WTC11 (cell line): ENCODE results near the gene DNAJC17. TPM values are rescaled to one million over a fixed set of nuclear protein-coding genes. Genes with fewer than 3 reads are reported as not detected.
A peak's percentile ranks its signal among the peaks of the same experiment; 100 is the strongest.

Experiments used
- ATAC-seq: fragments of 200-7000 bp; cut with Tn5 transposase; 2 replicates; pipeline ENCODE4 v1.10.0; 2021; ENCODE audit warnings: mild to moderate bottlenecking, moderate library complexity
- CTCF ChIA-PET: fragments of 300-600 bp; sonication (Branson Sonifier 250); formaldehyde crosslinking; loops from one replicate; lab custom pipeline; 2021; ENCODE audit warnings: antibody characterized with exemption; lab: Charles Lee
- POLR2A ChIA-PET: fragments of 350-600 bp; sonication (Branson Sonifier 250); formaldehyde crosslinking; loops from one replicate; lab custom pipeline; 2021; ENCODE audit warnings: antibody characterized with exemption; lab: Charles Lee
- DNase-seq: peaks from one replicate; pipeline ENCODE4 v3.0.0; 2021; ENCODE audit warnings: low spot score
- H3K27ac Mint-ChIP-seq: 2 replicates; pipeline ENCODE4 v1.8.0; 2021; ENCODE audit warnings: mixed read lengths
- H3K27me3 Mint-ChIP-seq: 2 replicates; pipeline ENCODE4 v1.8.0; 2021; ENCODE audit warnings: low read depth, mild to moderate bottlenecking, moderate library complexity, mixed read lengths
- H3K36me3 Mint-ChIP-seq: 2 replicates; pipeline ENCODE4 v1.8.0; 2021; ENCODE audit warnings: mixed read lengths
- H3K4me1 Mint-ChIP-seq: 2 replicates; pipeline ENCODE4 v1.8.0; 2022; ENCODE audit warnings: mixed read lengths
- H3K4me3 Mint-ChIP-seq: 2 replicates; pipeline ENCODE4 v1.8.0; 2021; ENCODE audit warnings: mild to moderate bottlenecking, moderate library complexity, mixed read lengths
- H3K9me3 Mint-ChIP-seq: 2 replicates; pipeline ENCODE4 v1.8.0; 2021; ENCODE audit warnings: mixed read lengths
- AFF4 ChIP-seq: sonication (generic); formaldehyde crosslinking; IDR thresholded peaks from 2 replicates; pipeline ENCODE4 v1.8.1; 2023; ENCODE audit warnings: mild to moderate bottlenecking, missing genetic modification reagents, borderline replicate concordance
- FOXK1 ChIP-seq: sonication (generic); formaldehyde crosslinking; IDR thresholded peaks from 2 replicates; pipeline ENCODE4 v1.8.0; 2022; ENCODE audit warnings: mild to moderate bottlenecking, moderate library complexity, missing genetic modification reagents
- GRHL2 ChIP-seq: fragments of 250-450 bp; sonication (Bioruptor Pico); IDR thresholded peaks from 2 replicates; pipeline ENCODE4 v1.8.0; 2022; ENCODE audit warnings: mild to moderate bottlenecking, moderate library complexity; ENCODE audit not compliant: insufficient replicate concordance, severe bottlenecking
- HMGA2 ChIP-seq: fragments of 250-450 bp; sonication (Bioruptor Pico); IDR thresholded peaks from 2 replicates; pipeline ENCODE4 v1.4.0; 2021; ENCODE audit warnings: mild to moderate bottlenecking, moderate library complexity
- PRRX2 ChIP-seq: fragments of 250-450 bp; sonication (Bioruptor Pico); IDR thresholded peaks from 2 replicates; pipeline ENCODE4 v1.8.0; 2021; ENCODE audit warnings: mild to moderate bottlenecking
- RORB ChIP-seq: fragments of 250-450 bp; sonication (Bioruptor Pico); IDR thresholded peaks from 2 replicates; pipeline ENCODE4 v1.9.0; 2021; ENCODE audit warnings: mild to moderate bottlenecking
- TEAD4 ChIP-seq: sonication (generic); formaldehyde crosslinking; IDR thresholded peaks from 2 replicates; pipeline ENCODE4 v1.8.0; 2022; ENCODE audit warnings: mild to moderate bottlenecking, missing genetic modification reagents
- ZBTB21 ChIP-seq: sonication (generic); formaldehyde crosslinking; IDR thresholded peaks from 2 replicates; pipeline ENCODE4 v1.8.1; 2023; ENCODE audit warnings: mild to moderate bottlenecking, missing genetic modification reagents, borderline replicate concordance
- ZNF263 ChIP-seq: sonication (generic); formaldehyde crosslinking; IDR thresholded peaks from 2 replicates; pipeline ENCODE4 v1.8.1; 2022; ENCODE audit warnings: low read depth, mild to moderate bottlenecking, moderate library complexity, missing genetic modification reagents
- ZNF317 ChIP-seq: sonication (generic); formaldehyde crosslinking; IDR thresholded peaks from 2 replicates; pipeline ENCODE4 v1.8.1; 2023; ENCODE audit warnings: low read depth, mild to moderate bottlenecking, moderate library complexity, missing genetic modification reagents, borderline replicate concordance
- ZNF423 ChIP-seq: fragments of 250-450 bp; sonication (Bioruptor Pico); IDR thresholded peaks from 2 replicates; pipeline ENCODE4 v2.1.2; 2022; ENCODE audit warnings: mild to moderate bottlenecking, moderate library complexity
- total RNA-seq: library from RNA; stranded (reverse); gene quantifications from 3 replicates; pipeline ENCODE4 v1.2.3, GENCODE V29; 2021
- TF ChIP-seq, protein P1 (sequence below): sonication (generic); formaldehyde crosslinking; IDR thresholded peaks from 2 replicates; pipeline ENCODE4 v1.8.0; 2023; ENCODE audit warnings: missing genetic modification reagents, mild to moderate bottlenecking, borderline replicate concordance
- TF ChIP-seq, protein P2 (sequence below): sonication (generic); formaldehyde crosslinking; IDR thresholded peaks from 2 replicates; pipeline ENCODE4 v1.8.0; 2022; ENCODE audit warnings: mild to moderate bottlenecking, missing genetic modification reagents

Gene DNAJC17
- total RNA-seq, 1 experiment from 2014 or later: 49.8 TPM

- ChIA-PET POLR2A (interaction anchor here (0.8 to 2.6 kb wide), 6 partner anchors 12 to 49 kb away, joined by 3 to 15 read pairs (median 10); partner anchors contain the start of genes DNAJC17, RHOV, VPS18 and ZFYVE19), CTCF (interaction anchor here (0.6 to 9.6 kb wide), 8 partner anchors 13 to 98 kb away, joined by 3 to 177 read pairs (median 14); partner anchors contain the start of gene VPS18)
- peaks cover 12% of the 10 kb centered on the region for H3K36me3 Mint-ChIP-seq
- H3K4me1 Mint-ChIP-seq: peaks cover 41% of the 10 kb centered on the region
- H3K27ac Mint-ChIP-seq: peak overlapping the region; percentile 94
- no peaks in the 10 kb centered on the region; the same call in 1 of the 2 replicates for H3K27me3 Mint-ChIP-seq
- peak overlapping the region; percentile 93 for H3K4me3 Mint-ChIP-seq
- ATAC-seq (no peak), DNase-seq (no peak)
- H3K9me3 Mint-ChIP-seq: no peaks in the 10 kb centered on the region
- no peak for TF ChIP-seq HMGA2 (CRISPR knock-in tag)
- TF ChIP-seq ZBTB21 (CRISPR knock-in tag): no peak
- no peak for TF ChIP-seq ZNF423 (CRISPR knock-in tag)
- TF ChIP-seq GRHL2 (CRISPR knock-in tag): no peak
- TF ChIP-seq RORB: no peak
- TF ChIP-seq PRRX2 (CRISPR knock-in tag): no peak
- no peak for TF ChIP-seq ZNF317 (CRISPR knock-in tag)
- TF ChIP-seq, protein P1, sequence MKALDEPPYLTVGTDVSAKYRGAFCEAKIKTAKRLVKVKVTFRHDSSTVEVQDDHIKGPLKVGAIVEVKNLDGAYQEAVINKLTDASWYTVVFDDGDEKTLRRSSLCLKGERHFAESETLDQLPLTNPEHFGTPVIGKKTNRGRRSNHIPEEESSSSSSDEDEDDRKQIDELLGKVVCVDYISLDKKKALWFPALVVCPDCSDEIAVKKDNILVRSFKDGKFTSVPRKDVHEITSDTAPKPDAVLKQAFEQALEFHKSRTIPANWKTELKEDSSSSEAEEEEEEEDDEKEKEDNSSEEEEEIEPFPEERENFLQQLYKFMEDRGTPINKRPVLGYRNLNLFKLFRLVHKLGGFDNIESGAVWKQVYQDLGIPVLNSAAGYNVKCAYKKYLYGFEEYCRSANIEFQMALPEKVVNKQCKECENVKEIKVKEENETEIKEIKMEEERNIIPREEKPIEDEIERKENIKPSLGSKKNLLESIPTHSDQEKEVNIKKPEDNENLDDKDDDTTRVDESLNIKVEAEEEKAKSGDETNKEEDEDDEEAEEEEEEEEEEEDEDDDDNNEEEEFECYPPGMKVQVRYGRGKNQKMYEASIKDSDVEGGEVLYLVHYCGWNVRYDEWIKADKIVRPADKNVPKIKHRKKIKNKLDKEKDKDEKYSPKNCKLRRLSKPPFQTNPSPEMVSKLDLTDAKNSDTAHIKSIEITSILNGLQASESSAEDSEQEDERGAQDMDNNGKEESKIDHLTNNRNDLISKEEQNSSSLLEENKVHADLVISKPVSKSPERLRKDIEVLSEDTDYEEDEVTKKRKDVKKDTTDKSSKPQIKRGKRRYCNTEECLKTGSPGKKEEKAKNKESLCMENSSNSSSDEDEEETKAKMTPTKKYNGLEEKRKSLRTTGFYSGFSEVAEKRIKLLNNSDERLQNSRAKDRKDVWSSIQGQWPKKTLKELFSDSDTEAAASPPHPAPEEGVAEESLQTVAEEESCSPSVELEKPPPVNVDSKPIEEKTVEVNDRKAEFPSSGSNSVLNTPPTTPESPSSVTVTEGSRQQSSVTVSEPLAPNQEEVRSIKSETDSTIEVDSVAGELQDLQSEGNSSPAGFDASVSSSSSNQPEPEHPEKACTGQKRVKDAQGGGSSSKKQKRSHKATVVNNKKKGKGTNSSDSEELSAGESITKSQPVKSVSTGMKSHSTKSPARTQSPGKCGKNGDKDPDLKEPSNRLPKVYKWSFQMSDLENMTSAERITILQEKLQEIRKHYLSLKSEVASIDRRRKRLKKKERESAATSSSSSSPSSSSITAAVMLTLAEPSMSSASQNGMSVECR (CRISPR knock-in tag): no peak
- no peak for TF ChIP-seq AFF4 (CRISPR knock-in tag)
These were observed 37.8 kb upstream of the DNAJC17 start for GRCh38 chr15:40845036-40845435.

- Mint-ChIP-seq H3K36me3 (peaks cover 12% of the 10 kb centered on the region), H3K27ac (peak overlapping the region; percentile 94), H3K9me3 (no peaks in the 10 kb centered on the region), H3K4me1 (peaks cover 41% of the 10 kb centered on the region), H3K4me3 (peak overlapping the region; percentile 93), H3K27me3 (no peaks in the 10 kb centered on the region; the same call in 1 of the 2 replicates)
- no peak for TF ChIP-seq TEAD4 (CRISPR knock-in tag)
- 0 out of 2 replicates have a peak, but pooled peaks have one; percentile 1 for TF ChIP-seq FOXK1 (CRISPR knock-in tag)
- TF ChIP-seq, protein P2, sequence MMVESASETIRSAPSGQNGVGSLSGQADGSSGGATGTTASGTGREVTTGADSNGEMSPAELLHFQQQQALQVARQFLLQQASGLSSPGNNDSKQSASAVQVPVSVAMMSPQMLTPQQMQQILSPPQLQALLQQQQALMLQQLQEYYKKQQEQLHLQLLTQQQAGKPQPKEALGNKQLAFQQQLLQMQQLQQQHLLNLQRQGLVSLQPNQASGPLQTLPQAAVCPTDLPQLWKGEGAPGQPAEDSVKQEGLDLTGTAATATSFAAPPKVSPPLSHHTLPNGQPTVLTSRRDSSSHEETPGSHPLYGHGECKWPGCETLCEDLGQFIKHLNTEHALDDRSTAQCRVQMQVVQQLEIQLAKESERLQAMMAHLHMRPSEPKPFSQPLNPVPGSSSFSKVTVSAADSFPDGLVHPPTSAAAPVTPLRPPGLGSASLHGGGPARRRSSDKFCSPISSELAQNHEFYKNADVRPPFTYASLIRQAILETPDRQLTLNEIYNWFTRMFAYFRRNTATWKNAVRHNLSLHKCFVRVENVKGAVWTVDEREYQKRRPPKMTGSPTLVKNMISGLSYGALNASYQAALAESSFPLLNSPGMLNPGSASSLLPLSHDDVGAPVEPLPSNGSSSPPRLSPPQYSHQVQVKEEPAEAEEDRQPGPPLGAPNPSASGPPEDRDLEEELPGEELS (CRISPR knock-in tag): 0 out of 2 replicates have a peak, but pooled peaks have one; percentile 7
- TF ChIP-seq ZNF263 (CRISPR knock-in tag): no peak
- POLR2A ChIA-PET: interaction anchor here (0.8 to 2.6 kb wide), 10 partner anchors 13 to 108 kb away, joined by 3 to 15 read pairs (median 8); partner anchors contain the start of genes CHAC1, DNAJC17, GCHFR and RHOV
- DNase-seq: peak; percentile 58
- CTCF ChIA-PET: interaction anchor here (0.6 to 9.6 kb wide), 13 partner anchors 11 to 108 kb away, joined by 3 to 177 read pairs (median 8); partner anchors contain the start of genes CHAC1 and VPS18
- peak; percentile 14 for ATAC-seq
These were observed 37.4 kb upstream of the DNAJC17 start for GRCh38 chr15:40844696-40845030.
